HG03342 (cell line): ENCODE measurements around the gene WDR53.
"Not testable (repeated sequence)": the region's sequence is repeated elsewhere in the genome, so short reads cannot be mapped to it uniquely, and the experiment has no call there.

Experiments used
- ATAC-seq: cut with Tn5 transposase; IDR thresholded peaks from one replicate; pipeline ENCODE4 v1.9.1; 2021; ENCODE audit warnings: mild to moderate bottlenecking, moderate library complexity; ENCODE audit not compliant: unreplicated experiment

WDR53 gene

GRCh38 chr3:196568246-196569002, at the start of gene WDR53, which contains the start of gene FBXO45:
Gene WDR53 (minus strand): TSS chr3:196568554. CDS start chr3:196561475, 7,079 bp downstream.
Gene FBXO45 (plus strand): TSS chr3:196568660. CDS start chr3:196568985, 325 bp downstream.
- ATAC-seq: peak; percentile 92

GRCh38 chr3:196617256-196617655, 48.9 kb upstream of the WDR53 start:
- ATAC-seq: no peak

DNA sequence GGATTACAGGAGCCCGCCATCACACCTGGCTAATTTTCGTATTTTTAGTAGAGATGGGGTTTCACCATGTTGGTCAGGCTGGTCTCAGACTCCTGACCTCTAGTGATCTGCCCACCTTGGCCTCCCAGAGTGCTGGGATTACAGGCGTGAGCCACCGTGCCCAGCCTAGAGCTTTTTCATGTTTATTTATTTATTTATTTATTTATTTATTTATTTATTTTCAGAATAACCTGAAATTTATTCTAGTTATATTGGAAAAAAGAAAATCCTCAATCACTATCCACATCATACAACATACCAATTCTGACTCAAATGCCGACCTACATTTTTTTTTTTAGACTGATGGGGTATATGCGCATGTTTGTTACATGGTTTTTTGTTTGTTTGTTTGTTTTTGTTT, 46.9 kb upstream of the WDR53 start:
- ATAC-seq: not testable (repeated sequence)

GRCh38 chr3:196611761-196612483, 43.6 kb upstream of the WDR53 start:
- ATAC-seq: no peak

DNA sequence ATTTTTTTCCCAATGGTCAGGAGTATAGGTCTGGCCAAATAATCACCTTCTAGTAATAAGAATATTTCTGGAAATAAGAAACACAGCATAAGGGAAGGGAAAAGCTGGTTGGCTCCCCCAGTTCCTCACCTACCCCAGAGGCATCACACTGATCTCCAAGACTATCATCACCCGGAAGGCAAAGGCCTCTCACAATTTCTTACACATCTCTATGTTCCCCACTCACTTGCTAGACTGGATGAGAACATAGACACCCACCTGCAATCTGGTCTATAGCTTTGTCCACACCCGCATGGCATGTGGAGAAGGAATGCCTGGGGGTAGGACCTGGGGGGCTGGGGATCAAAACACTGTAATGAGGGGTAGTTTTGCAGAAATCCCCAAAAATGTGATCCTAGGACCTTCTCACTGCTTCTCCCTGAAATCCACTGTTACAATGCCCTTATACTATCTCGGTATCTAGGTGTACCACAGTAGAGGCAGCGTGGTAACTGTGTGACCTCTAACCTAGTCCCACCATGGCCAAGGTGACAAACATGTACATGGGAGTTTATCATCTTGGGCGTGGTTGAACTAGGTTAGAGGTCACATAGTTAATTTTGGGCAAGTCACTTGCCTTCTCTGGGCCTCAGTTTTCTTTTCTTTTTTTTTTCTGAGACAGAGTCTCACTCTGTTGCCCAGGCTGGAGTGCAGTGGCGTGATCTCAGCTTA, 41.6 kb upstream of the WDR53 start:
- ATAC-seq: no peak

GRCh38 chr3:196609343-196609775, 41.0 kb upstream of the WDR53 start:
- ATAC-seq: peak; percentile 76

DNA sequence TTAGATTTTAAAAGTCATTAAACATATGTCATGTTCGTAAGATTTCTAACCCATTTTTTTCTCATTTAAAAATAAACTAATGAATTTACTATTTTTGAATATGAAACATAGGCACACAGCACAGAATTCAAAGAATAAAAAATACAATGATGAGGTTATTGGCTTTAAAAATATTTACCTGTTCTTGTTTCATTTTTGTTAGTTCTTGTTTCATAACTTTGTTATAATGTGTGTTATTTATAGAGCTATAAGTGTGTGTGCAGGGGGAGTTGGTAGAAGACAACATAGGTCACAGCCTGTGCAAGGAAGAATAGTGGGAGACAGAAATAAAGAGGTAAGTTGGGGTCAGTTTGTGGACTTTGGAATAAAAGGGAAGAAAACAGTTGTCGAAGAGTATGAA, 40.3 kb upstream of the WDR53 start:
- ATAC-seq: no peak

- no peak for ATAC-seq
Observed at GRCh38 chr3:196604548-196604947, 36.2 kb upstream of the WDR53 start.

- no peak for ATAC-seq
Observed at GRCh38 chr3:196603683-196604082, 35.3 kb upstream of the WDR53 start.

- no peak for ATAC-seq
Observed at GRCh38 chr3:196602673-196603072, 34.3 kb upstream of the WDR53 start.

DNA sequence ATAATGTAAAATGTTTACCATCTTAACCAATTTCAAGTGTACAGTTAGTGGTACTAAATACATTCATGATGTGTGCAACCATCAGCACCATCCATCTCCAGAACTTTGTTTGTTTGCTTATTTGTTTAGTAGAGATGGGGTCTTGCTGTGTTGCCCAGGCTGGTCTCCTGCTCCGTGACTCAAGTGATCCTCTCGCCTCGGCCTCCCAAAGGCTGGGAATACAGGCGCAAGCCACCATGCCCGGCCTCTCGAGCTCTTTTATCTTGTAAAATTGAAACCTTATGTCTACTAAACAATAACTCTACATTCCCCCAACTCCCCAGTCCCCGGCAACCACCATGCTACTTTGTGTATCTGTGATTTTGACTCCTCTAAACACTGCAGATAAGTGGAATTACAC, 32.0 kb upstream of the WDR53 start:
- no peak for ATAC-seq

GRCh38 chr3:196599734-196600128, 31.4 kb upstream of the WDR53 start:
- no peak for ATAC-seq

DNA sequence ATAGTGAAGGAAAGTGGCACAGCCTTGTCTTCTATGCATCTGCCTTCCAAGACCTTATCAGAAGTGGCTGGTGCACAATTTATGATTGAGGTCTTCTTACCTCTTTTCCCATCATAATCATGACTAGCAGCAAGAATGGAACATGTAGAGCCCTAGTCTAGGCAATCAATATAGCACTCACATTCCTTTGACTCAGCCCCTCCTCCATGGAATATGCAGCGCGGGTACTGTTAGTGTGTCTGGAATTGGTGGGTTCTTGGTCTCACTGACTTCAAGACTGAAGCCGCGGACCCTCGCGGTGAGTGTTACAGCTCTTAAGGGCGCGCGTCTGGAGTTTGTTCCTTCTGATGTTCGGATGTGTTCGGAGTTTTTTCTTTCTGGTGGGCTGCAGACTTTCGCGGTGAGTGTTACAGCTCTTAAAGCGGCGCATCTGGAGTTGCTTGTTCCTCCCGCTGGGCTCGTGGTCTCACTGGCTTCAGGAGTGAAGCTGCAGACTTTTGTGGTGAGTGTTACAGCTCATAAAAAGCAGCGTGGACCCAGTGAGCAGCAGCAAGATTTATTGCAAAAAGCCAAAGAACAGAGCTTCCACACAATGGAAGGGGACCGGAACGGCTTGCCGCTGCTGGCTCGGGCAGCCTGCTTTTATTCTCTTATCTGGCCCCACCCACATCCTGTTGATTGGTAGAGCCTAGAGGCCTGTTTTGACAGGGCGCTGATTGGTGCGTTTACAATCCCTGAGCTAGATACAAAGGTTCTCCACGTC, 29.8 kb upstream of the WDR53 start:
- not testable (repeated sequence) for ATAC-seq

DNA sequence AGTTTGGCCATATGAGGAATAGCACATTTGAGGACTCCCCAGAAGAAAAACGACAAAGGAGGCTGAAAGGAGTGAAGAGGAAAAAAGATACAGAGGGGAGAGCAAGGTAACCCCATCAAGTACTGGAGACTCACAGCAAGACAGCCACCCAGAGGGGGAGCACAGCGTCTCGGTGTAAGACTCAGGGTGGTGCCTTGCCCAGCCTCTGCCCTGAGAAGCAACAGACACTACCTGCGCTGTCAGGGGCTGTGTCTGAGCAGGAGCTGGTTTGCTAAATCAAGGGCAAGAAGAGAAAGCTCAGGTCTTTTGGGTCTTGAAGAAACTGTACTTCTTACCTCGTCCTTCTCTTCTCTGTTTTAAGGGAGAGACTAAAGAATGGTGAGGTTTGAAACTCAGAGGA, 28.0 kb upstream of the WDR53 start:
- no peak for ATAC-seq

DNA sequence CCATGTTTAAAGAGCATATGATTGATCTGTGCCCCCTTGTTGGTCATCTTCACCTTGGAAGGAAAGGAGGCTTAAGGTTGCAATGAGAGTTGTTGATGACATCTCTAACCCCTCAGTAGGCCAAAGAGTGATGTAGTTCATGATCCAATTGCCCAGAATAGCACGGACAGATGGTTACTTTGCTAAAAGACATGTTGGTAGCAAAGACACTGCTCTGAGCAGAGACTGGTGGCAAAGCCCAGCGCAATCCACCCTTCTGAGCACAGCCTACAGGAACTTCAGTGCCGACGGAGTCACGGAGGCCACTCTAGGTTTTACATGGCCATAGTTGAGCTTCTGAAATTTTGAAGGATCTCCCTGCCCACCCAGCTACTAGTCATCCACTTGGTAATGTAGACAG, 21.9 kb upstream of the WDR53 start:
- no peak for ATAC-seq

DNA sequence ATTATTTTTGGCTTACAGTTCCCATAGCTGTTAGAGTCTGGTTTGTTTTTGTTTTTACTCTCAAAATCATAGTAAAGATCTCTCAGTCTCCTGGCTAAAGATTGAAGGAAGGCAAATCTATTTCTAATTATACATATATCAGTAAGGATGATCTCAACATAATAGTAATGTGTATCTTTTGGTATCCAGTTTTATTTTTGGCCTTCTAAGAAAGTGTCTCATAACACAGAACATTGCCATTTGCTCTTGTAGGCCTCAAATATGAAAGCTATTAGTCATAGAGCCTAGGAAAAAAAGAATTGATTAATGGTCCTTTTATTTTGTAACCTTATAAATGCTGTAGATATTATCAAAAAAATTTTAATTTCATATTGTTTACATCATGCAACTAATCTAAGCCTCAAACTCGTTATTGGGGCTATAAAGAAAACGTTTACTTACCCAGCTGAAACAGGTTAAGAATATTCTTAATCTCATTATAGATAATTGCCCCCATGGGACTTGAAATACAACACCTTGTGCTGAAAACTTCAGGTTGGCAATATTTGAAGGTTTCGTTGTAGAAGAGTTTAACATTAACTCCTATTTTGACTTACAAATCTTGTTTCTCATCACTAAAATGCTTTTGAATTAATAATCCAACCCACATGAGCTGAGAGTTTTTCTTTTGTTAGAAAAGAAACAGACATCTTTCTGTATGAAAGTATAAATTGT, 16.8 kb upstream of the WDR53 start:
- no peak for ATAC-seq

DNA sequence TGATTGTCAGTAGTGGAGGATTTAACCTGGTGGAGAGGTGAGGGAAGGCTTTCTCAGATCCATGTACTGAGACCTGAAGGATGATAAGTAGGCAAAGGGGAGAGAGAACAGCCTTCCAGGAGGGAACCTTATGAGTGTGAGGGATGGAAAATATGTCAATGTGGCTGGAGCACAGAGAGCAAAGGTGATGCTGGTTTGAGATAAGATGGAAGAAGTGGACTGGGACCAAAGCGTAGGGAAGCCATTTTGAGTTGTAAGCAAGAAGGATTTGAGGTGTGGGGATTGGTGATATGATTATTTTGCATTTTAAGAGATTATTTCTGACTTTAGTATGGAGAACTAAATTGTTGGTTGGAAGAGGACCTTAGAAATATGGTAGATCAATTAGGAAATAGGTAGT, 4.0 kb upstream of the WDR53 start:
- ATAC-seq: no peak

DNA sequence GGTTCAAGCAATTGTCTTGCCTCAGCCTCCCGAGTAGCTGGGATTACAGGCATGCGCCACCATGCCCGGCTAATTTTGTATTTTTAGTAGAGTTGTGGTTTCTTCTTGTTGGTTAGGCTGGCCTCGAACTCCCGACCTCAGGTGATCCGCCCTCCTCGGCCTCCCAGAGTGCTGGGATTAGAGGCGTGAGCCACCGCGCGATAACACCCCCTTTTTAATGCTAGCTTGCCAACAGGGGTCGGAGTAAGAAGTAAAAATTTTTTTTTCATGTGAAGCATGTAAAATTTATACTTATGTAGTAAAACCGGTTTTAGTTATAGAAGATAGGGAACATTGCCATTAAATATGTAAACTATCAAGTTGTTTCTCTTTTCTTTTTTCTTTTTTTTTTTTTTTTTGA, 2.0 kb upstream of the WDR53 start:
- not testable (repeated sequence) for ATAC-seq

- ATAC-seq: peak; percentile 38
Observed at GRCh38 chr3:196569003-196569516, 706 bp upstream of the WDR53 start.

- ATAC-seq: no peak
Observed at GRCh38 chr3:196563721-196564225, 4.6 kb downstream of the WDR53 start.
